Parathyroid adenoma (tissue), 2 donors: ENCODE measurements around the gene MRPL32.

Experiments used
- H2AFZ ChIP-seq: fragments of 300-600 bp; sonication (generic); one replicate; pipeline ENCODE4 v1.7.0; 2017; ENCODE audit warnings: antibody characterized with exemption, mild to moderate bottlenecking
- H3K27ac ChIP-seq: fragments of 300-600 bp; sonication (generic); one replicate; pipeline ENCODE4 v1.7.0; 2017
- H3K27me3 ChIP-seq: fragments of 300-600 bp; sonication (generic); one replicate; pipeline ENCODE4 v1.7.0; 2017; ENCODE audit warnings: low read length; ENCODE audit not compliant: control insufficient read depth, insufficient read depth
- H3K36me3 ChIP-seq: fragments of 300-600 bp; sonication (generic); one replicate; pipeline ENCODE4 v1.7.0; 2017; ENCODE audit warnings: low read length; ENCODE audit not compliant: control insufficient read depth, insufficient read depth
- H3K4me1 ChIP-seq: fragments of 300-600 bp; sonication (generic); one replicate; pipeline ENCODE4 v1.7.0; 2017; ENCODE audit warnings: control low read depth
- H3K4me2 ChIP-seq: fragments of 300-600 bp; sonication (generic); one replicate; pipeline ENCODE4 v1.7.0; 2017; ENCODE audit warnings: low read length
- H3K4me3 ChIP-seq: fragments of 300-600 bp; sonication (generic); one replicate; pipeline ENCODE4 v1.7.0; 2017; ENCODE audit warnings: low read depth, low read length
- H3K79me2 ChIP-seq: fragments of 300-600 bp; sonication (generic); one replicate; pipeline ENCODE4 v1.7.0; 2017; ENCODE audit warnings: control low read depth
- H3K9ac ChIP-seq: fragments of 300-600 bp; sonication (generic); one replicate; pipeline ENCODE4 v1.7.0; 2017; ENCODE audit warnings: mild to moderate bottlenecking
- H3K9me3 ChIP-seq: fragments of 300-600 bp; sonication (generic); one replicate; pipeline ENCODE4 v1.7.0; 2017; ENCODE audit warnings: low read length; ENCODE audit not compliant: control insufficient read depth
- CTCF ChIP-seq: fragments of 300-600 bp; sonication (generic); IDR thresholded peaks from one replicate; pipeline ENCODE4 v1.7.0; 2017; ENCODE audit warnings: antibody characterized with exemption, mild to moderate bottlenecking
- donor health status: primary hyperparathyroidism.

Gene MRPL32

GRCh38 chr7:42964849-42965805 lies 33.0 kb downstream of the MRPL32 start:
- TF ChIP-seq CTCF: no peak
- Histone ChIP-seq H3K27me3 (no peaks in the 10 kb centered on the region), H3K4me3 (no peak overlapping the region), H3K4me2 (no peak overlapping the region), H3K36me3 (no peaks in the 10 kb centered on the region), H2AFZ (no peak overlapping the region), H3K9ac (no peak overlapping the region), H3K4me1 (no peaks in the 10 kb centered on the region), H3K27ac (no peak overlapping the region), H3K79me2 (no peaks in the 10 kb centered on the region), H3K9me3 (no peaks in the 10 kb centered on the region)

DNA sequence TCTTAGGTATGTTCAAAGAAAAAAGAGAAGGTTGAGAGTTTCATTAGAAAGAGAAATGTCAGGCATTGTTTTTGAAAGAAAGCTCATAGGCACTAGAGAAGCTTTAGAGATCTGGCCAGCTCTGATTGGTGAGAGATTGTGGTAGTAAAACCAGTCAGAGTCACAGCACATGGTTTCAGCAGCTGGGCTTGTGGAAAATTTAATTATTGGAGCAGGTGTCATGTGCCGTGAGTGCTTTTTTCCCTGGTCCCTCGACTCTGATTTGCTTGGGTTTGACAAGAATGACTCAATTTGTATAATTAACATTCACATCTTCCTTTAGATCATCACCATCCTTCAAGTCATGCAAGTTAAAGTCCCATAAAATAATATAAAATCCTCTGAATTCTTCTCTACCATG lies 35.2 kb downstream of the MRPL32 start:
- no peak overlapping the region for H3K9ac ChIP-seq
- H2AFZ ChIP-seq: no peak overlapping the region
- no peak for TF ChIP-seq CTCF
- no peaks in the 10 kb centered on the region for H3K36me3 ChIP-seq
- H3K79me2 ChIP-seq: no peaks in the 10 kb centered on the region
- no peak overlapping the region for H3K4me3 ChIP-seq
- no peaks in the 10 kb centered on the region for H3K4me1 ChIP-seq
- H3K27me3 ChIP-seq: no peaks in the 10 kb centered on the region
- H3K4me2 ChIP-seq: no peak overlapping the region
- H3K9me3 ChIP-seq: no peaks in the 10 kb centered on the region
- H3K27ac ChIP-seq: no peak overlapping the region

GRCh38 chr7:42972699-42973500 lies 40.7 kb downstream of the MRPL32 start:
- Histone ChIP-seq H3K4me1 (no peaks in the 10 kb centered on the region), H3K27me3 (no peaks in the 10 kb centered on the region), H3K9me3 (no peaks in the 10 kb centered on the region), H3K9ac (no peak overlapping the region), H3K36me3 (no peaks in the 10 kb centered on the region), H2AFZ (no peak overlapping the region), H3K4me3 (no peak overlapping the region), H3K27ac (no peak overlapping the region), H3K4me2 (no peak overlapping the region), H3K79me2 (no peaks in the 10 kb centered on the region)
- no peak for TF ChIP-seq CTCF

DNA sequence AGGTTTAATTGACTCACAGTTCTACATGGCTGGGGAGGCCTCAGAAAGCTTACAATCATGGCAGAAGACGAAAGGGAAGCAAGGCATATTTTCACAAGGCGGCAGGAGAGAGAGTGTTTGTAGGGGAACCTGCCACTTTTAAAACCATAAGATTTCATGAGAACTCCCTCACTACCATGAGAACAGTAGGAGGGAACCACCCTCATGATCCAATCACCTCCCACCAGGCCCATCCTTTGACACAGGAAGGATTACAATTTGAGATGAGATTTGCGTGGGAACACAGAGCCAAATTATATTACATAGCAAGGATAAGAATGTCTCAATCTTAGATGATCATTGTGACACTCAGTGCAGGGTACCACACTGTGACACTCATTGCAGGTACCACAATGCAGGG lies 44.2 kb downstream of the MRPL32 start:
- Histone ChIP-seq H3K4me1 (no peaks in the 10 kb centered on the region), H2AFZ (no peak overlapping the region), H3K4me2 (no peak overlapping the region), H3K36me3 (no peaks in the 10 kb centered on the region), H3K9ac (no peak overlapping the region), H3K27ac (no peak overlapping the region), H3K9me3 (no peaks in the 10 kb centered on the region), H3K79me2 (no peaks in the 10 kb centered on the region), H3K4me3 (no peak overlapping the region), H3K27me3 (no peaks in the 10 kb centered on the region)
- TF ChIP-seq CTCF: no peak
